Thymus (tissue), 11 donors: ENCODE results near the gene HSDL2. TPM values are rescaled to one million over a fixed set of nuclear protein-coding genes. Genes with fewer than 3 reads are reported as not detected.

Source experiments
- DNase-seq, 9 donors: peaks; one replicate each; pipeline ENCODE4 v3.0.0-alpha.2; 2013; ENCODE audit warnings: low spot score in 9 of 9, low read depth in 6 of 9, missing footprints in 1 of 9
- H3K27ac ChIP-seq, 2 donors: one replicate each; pipeline ENCODE4 v1.5.1; 2013; ENCODE audit warnings: control low read depth in 1 of 2, low read depth in 1 of 2, low read length in 1 of 2, mild to moderate bottlenecking in 1 of 2, moderate library complexity in 1 of 2
- H3K27me3 ChIP-seq, 2 donors: one replicate each; pipeline ENCODE4 v1.5.1; 2013; ENCODE audit warnings: low read length in 1 of 2; ENCODE audit not compliant: control insufficient read depth in 2 of 2, insufficient read depth in 1 of 2
- H3K36me3 ChIP-seq, 2 donors: one replicate each; pipeline ENCODE4 v1.5.1; 2013; ENCODE audit warnings: low read length in 1 of 2, mild to moderate bottlenecking in 1 of 2, moderate library complexity in 1 of 2; ENCODE audit not compliant: control insufficient read depth in 2 of 2, insufficient read depth in 2 of 2
- H3K4me1 ChIP-seq, 2 donors: one replicate each; pipeline ENCODE4 v1.5.1; 2013; ENCODE audit warnings: low read length in 2 of 2; ENCODE audit not compliant: control insufficient read depth in 2 of 2, insufficient read depth in 2 of 2
- H3K4me3 ChIP-seq, 2 donors: one replicate each; pipeline ENCODE4 v1.5.1; 2013; ENCODE audit warnings: low read length in 2 of 2, control low read depth in 1 of 2, mild to moderate bottlenecking in 1 of 2
- H3K9me3 ChIP-seq, 2 donors: one replicate each; pipeline ENCODE4 v1.5.1; 2013; ENCODE audit warnings: low read length in 1 of 2, mild to moderate bottlenecking in 1 of 2; ENCODE audit not compliant: control insufficient read depth in 2 of 2, insufficient read depth in 1 of 2
- WGBS: extraction: QIAGEN DNeasy Blood & Tissue Kit; methylation state at CpG from one replicate; pipeline ENCODE4 v1.1.7; 2013; 5-methylcytosine and 5-hydroxymethylcytosine counted together
- polyA plus RNA-seq: library from polyadenylated mRNA; stranded (reverse); fragments of 200-250 nt; gene quantifications from one replicate; pipeline ENCODE4 v1.2.3, GENCODE V29; 2013
- total RNA-seq: library from RNA; stranded (reverse); fragments of 120-200 nt; gene quantifications from one replicate; pipeline ENCODE4 v1.2.4, GENCODE V29; 2013
- donor health status: healthy.

HSDL2 gene
- total and polyA plus RNA-seq, 2 donors, result 27.6 to 28.6 TPM

DNA sequence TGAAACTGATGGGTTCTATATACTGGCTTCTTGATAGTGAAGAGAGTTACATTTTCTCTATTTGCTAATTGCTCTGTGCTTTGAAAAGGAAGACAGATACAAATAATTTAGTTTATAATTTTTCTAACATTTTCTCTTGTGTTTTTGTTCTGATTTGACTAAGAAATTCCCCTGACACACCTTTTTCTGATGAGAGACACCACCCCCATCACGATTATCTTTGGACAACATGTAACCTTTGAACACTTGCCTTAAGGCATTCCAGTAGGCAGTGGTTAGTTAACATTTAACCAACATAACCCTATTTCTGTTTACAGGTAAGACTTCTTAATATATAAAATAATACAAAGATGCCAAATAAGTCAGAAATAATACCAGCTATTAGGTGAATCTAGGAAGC is 42.4 kb upstream of the HSDL2 start:
- no peak for DNase-seq
- Histone ChIP-seq H3K4me1 (peaks cover 0 to 2% of the 10 kb centered on the region in 2 donors), H3K4me3 (no peak overlapping the region), H3K9me3 (no peaks in the 10 kb centered on the region), H3K27ac (no peak overlapping the region), H3K27me3 (no peaks in the 10 kb centered on the region), H3K36me3 (no peaks in the 10 kb centered on the region)
- WGBS, result 88% methylated on average over 1 of the region's 1 CpG

DNA sequence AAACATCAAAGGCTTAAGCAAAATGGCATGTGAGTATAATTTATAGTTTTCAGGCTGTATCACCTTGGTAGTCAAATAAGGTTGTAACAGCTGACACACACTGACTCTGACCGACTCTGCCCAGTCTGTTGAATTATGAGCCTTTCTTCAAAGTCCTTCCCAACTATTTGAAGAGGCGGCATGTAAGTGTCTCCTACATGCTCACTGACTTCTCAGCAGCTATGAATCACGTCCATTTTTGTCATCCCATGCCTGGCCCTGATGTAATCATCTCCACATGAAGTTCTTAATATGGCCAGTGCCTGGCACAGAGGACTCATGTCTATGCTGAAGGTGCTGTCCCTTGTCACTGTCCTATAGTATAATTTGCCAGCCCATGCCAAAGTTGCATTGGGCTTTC is 41.3 kb upstream of the HSDL2 start:
- WGBS, result 96% methylated on average over 3 of the region's 3 CpGs
- DNase-seq, result no peak
- no peaks in the 10 kb centered on the region for H3K36me3 ChIP-seq
- H3K4me3 ChIP-seq, result no peak overlapping the region
- H3K4me1 ChIP-seq, result peaks cover 0 to 2% of the 10 kb centered on the region in 2 donors
- no peak overlapping the region for H3K27ac ChIP-seq
- H3K9me3 ChIP-seq, result no peaks in the 10 kb centered on the region
- no peaks in the 10 kb centered on the region for H3K27me3 ChIP-seq

DNA sequence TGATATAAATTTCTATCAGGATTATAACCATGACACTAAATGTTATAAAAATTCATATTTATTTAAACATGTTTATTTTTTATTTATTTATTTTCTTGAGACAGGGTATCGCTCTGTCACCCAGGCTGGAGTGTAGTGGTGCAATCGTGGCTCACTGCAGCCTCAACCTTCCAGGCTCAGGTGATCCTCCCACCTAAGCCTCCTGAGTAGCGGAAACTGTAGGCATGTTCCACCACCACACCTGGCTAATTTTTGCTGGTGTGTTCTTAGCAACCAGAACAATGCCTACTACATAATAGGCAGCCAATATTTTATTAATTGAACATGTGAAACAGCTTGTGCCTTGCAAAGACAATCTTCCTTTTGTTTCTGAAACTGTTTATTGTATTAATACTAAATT is 40.0 kb upstream of the HSDL2 start:
- no peaks in the 10 kb centered on the region for H3K4me1 ChIP-seq
- no peak overlapping the region for H3K27ac ChIP-seq
- no peaks in the 10 kb centered on the region for H3K9me3 ChIP-seq
- H3K36me3 ChIP-seq, result no peaks in the 10 kb centered on the region
- DNase-seq, result no peak
- no peaks in the 10 kb centered on the region for H3K27me3 ChIP-seq
- WGBS, result 95% methylated on average over 3 of the region's 3 CpGs
- H3K4me3 ChIP-seq, result no peak overlapping the region

DNA sequence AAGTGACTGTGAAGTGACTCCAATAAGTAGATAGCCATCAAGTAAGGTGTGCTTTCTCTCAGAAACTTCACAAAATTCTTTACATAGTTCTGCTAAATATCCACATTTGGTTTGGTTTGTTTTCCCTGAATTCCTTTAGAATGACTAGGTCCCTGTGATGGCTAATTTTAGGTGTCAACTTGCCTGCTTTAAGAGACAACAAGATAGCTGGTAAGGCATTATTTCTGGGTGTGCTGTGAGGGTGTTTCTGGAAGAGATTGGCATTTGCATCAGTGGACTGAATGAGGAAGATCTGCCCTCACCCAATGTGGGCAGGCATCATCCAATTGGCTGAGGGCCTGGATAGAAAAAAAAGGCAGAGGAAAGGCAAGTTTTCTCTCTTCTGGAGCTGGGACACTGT is 38.2 kb upstream of the HSDL2 start:
- H3K36me3 ChIP-seq, result no peaks in the 10 kb centered on the region
- no peaks in the 10 kb centered on the region for H3K27me3 ChIP-seq
- H3K4me3 ChIP-seq, result no peak overlapping the region
- H3K9me3 ChIP-seq, result no peaks in the 10 kb centered on the region
- H3K27ac ChIP-seq, result no peak overlapping the region
- DNase-seq, result no peak
- no peaks in the 10 kb centered on the region for H3K4me1 ChIP-seq

DNA sequence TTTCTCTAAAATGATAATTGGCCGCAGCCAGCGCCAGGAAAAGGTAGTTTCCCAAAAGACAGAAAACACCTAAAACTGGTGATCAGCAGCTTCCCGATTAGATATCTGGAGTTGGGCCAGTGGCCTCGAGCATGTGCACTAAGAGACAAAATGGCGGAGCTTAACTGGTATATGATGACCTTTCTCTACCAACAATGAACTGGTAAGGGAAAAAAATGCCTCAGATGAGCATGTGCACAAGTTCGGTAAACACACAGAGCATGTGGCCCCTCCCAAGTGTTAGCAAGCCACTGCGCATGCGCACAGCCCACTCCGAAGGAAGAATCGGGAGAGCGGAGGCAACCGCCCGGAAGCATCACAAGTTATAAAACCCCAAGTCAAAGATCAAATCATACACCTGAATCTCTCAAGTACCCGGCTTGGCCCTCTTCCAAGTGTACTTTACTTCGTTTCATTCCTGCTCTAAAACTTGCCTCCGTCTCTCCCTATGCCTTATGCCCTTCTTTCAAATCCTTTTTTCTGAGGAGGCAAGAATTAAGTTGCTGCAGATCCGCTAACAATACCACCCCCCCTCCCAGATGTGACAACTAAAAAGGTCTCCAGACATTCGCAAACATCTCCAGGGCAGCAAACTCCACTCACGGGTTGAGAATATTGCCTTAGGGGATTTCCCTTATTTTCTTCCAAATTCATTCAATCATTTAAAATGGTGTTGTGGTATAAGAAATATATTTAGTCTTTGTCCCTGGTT is 31.5 kb upstream of the HSDL2 start:
- WGBS, result 54% methylated on average over 19 of the region's 19 CpGs
- DNase-seq, result peak in 7 of 9 donors; percentile 62 to 94 (median 82)
- Histone ChIP-seq H3K27ac (peak overlapping the region; percentile 69 to 87), H3K4me1 (peaks cover 11% of the 10 kb centered on the region in 2 donors), H3K9me3 (no peaks in the 10 kb centered on the region), H3K27me3 (no peaks in the 10 kb centered on the region), H3K4me3 (peak overlapping the region; percentile 23 to 32), H3K36me3 (no peaks in the 10 kb centered on the region)

DNA sequence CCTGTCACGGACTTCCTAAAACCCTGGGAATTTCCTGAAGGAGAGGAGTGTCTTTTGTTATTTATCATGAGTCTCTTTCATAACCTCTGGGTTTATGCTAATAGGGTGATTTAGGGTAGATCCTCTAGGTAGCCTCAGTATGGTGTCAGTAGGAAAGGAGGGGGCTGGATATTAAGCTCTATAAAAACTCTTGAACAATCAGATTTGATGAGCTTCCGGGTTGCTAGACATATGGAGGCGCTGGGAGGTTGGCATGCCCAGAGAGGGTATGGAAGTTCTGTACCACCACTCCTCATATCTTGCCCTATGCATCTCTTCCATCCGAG is 30.9 kb upstream of the HSDL2 start:
- Histone ChIP-seq H3K9me3 (no peaks in the 10 kb centered on the region), H3K36me3 (no peaks in the 10 kb centered on the region), H3K27me3 (no peaks in the 10 kb centered on the region), H3K4me3 (peak overlapping the region in 1 of 2 donors; percentile 32), H3K27ac (peak overlapping the region in 1 of 2 donors; percentile 87), H3K4me1 (peaks cover 11 to 12% of the 10 kb centered on the region in 2 donors)
- 90% methylated on average over 4 of the region's 4 CpGs for WGBS
- no peak for DNase-seq

DNA sequence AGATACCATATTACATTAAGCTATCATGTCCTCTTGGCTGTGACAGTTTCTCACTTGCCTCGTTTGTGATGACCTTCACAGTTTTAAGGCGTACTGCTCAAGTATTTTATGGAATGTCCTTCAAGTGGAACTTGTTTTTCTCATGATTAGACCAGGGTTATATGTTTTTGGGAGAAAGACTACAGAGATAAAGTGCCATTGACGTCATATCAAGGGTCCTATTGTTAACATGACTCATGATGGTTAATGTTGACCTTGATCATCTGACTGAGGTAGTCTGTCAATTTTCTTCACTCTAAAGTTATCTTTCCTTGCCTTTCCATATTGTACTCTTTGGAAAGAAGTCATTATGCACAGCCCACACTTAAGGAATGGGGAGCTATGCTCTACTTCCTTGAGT is 28.7 kb upstream of the HSDL2 start:
- no peaks in the 10 kb centered on the region for H3K27me3 ChIP-seq
- H3K27ac ChIP-seq, result no peak overlapping the region
- H3K4me3 ChIP-seq, result no peak overlapping the region
- H3K36me3 ChIP-seq, result no peaks in the 10 kb centered on the region
- H3K4me1 ChIP-seq, result peaks cover 21 to 22% of the 10 kb centered on the region in 2 donors
- H3K9me3 ChIP-seq, result no peaks in the 10 kb centered on the region
- no peak for DNase-seq
- 91% methylated on average over 3 of the region's 3 CpGs for WGBS

DNA sequence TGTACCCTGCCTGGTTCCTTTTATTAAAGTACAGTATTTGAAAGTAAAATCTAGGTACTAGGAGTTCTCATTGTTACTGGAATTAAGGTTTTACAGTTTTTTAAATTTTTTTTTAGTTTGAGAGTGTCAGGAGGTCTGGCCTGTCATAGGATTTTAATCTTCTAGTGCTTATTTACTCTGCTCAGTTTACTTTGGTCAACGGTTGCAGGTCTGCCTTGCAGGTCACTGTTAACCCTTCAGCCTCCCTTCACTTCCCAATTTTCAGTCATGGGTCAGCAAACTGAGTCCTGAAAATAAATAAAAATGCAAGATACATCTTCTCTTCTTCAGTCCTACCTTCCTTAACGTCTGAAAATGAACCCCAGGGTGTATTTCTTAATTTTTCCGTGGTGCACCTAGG is 27.7 kb upstream of the HSDL2 start:
- Histone ChIP-seq H3K9me3 (no peaks in the 10 kb centered on the region), H3K36me3 (no peaks in the 10 kb centered on the region), H3K4me3 (no peak overlapping the region), H3K27ac (no peak overlapping the region), H3K4me1 (peaks cover 21 to 23% of the 10 kb centered on the region in 2 donors), H3K27me3 (no peaks in the 10 kb centered on the region)
- WGBS, result 81% methylated on average over 3 of the region's 3 CpGs
- no peak for DNase-seq

DNA sequence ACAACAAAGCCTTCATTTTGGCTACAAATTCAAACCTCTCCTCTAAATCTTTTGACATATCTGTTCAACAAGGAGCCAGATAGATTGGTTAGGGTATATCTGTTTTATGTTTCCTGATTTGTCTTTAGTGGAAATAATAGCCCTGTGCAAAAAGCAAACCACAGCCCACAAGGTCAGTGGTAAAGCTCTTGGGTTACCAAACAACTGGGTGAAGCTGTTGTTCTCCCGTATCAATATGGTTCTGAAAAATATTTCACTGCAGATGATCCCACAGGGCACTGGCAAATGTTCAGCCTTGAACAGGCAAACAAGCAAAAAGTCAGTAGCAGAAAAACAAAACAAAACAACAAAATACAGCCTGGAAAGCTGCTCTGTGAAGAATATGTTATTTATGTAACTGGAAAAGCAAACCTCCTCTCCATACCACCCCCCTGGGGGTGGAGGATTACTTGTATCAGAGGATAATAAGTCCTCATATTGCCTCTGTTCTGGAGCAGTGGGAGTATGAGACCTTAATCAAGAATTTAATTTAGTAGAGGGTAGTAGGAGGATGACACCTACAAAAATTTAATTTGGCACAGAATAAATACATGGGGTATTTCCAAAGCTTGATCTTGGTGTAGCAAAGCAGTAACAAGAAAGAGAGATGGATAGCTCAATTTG is 25.7 kb upstream of the HSDL2 start:
- peaks cover 10 to 12% of the 10 kb centered on the region in 2 donors for H3K4me1 ChIP-seq
- peak overlapping the region in 1 of 2 donors; percentile 18 for H3K27ac ChIP-seq
- DNase-seq, result no peak
- no peaks in the 10 kb centered on the region for H3K27me3 ChIP-seq
- H3K4me3 ChIP-seq, result no peak overlapping the region
- 66% methylated on average over 1 of the region's 1 CpG for WGBS
- no peaks in the 10 kb centered on the region for H3K36me3 ChIP-seq
- no peaks in the 10 kb centered on the region for H3K9me3 ChIP-seq
